ENCODE results near the gene TUBA4A.
A peak's percentile ranks its signal among the peaks of the same experiment; 100 is the strongest.
"Not testable (repeated sequence)": the region's sequence is repeated elsewhere in the genome, so short reads cannot be mapped to it uniquely, and the experiment has no call there.

TUBA4A gene

DNA sequence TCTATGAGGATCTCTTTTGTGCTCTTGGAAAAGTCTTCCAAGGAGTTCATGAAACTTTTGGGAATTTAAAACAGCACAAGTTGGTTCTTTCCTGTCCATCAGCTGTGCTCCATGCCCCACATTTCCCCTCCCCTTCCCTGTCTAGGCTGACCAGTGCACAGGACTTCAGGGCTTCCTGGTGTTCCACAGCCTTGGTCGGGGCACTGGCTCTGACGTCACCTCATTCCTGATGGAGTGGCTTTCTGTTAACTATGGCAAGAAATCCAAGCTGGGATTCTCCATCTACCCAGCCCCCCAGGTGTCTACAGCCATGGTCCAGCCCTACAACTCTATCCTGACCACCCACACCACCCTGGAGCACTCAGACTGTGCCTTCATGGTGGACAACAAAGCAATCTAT is 17.3 kb upstream of the TUBA4A start:
- Histone ChIP-seq H3K27ac (ENCODE audit: low read depth, low read length) (no peak overlapping the region), H3K4me3 (ENCODE audit: low read depth in 1 of 5, low read length in 5 of 5) (no peak overlapping the region), H3K9ac (ENCODE audit: low read length in 5 of 5) (no peak overlapping the region), H3K36me3 (ENCODE audit: control insufficient read depth in 5 of 5, insufficient read depth in 5 of 5, low read length in 5 of 5) (no peaks in the 10 kb centered on the region), H3K4me1 (ENCODE audit: control insufficient read depth in 5 of 5, insufficient read depth in 5 of 5, low read length in 5 of 5) (no peaks in the 10 kb centered on the region), H3K27me3 (ENCODE audit: control insufficient read depth in 5 of 5, insufficient read depth in 4 of 5, low read length in 5 of 5) (peaks cover 0 to 5% (median 2%) of the 10 kb centered on the region in 5 donors), H3K9me3 (ENCODE audit: control insufficient read depth in 5 of 5, low read length in 5 of 5) (no peaks in the 10 kb centered on the region)

DNA sequence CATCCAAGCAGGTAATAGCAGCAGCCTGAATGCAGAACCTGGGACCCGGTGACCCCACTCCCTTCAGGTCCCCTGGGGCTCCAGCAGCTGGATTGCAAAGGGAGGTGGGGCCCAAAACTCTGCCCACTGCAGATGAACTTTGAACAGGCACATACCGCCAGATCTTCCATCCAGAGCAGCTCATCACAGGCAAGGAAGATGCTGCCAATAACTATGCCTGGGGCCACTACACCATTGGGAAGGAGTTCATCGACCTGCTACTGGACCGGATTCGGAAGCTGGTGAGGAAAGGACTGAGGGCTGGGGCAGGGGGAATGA is 16.3 kb upstream of the TUBA4A start:
- Histone ChIP-seq H3K27me3 (ENCODE audit: control insufficient read depth in 5 of 5, insufficient read depth in 4 of 5, low read length in 5 of 5) (peaks cover 0 to 5% (median 2%) of the 10 kb centered on the region in 5 donors), H3K9ac (ENCODE audit: low read length in 5 of 5) (no peak overlapping the region), H3K9me3 (ENCODE audit: control insufficient read depth in 5 of 5, low read length in 5 of 5) (no peaks in the 10 kb centered on the region), H3K27ac (ENCODE audit: low read depth, low read length) (no peak overlapping the region), H3K36me3 (ENCODE audit: control insufficient read depth in 5 of 5, insufficient read depth in 5 of 5, low read length in 5 of 5) (no peaks in the 10 kb centered on the region), H3K4me1 (ENCODE audit: control insufficient read depth in 5 of 5, insufficient read depth in 5 of 5, low read length in 5 of 5) (no peaks in the 10 kb centered on the region), H3K4me3 (ENCODE audit: low read depth in 1 of 5, low read length in 5 of 5) (no peak overlapping the region)

DNA sequence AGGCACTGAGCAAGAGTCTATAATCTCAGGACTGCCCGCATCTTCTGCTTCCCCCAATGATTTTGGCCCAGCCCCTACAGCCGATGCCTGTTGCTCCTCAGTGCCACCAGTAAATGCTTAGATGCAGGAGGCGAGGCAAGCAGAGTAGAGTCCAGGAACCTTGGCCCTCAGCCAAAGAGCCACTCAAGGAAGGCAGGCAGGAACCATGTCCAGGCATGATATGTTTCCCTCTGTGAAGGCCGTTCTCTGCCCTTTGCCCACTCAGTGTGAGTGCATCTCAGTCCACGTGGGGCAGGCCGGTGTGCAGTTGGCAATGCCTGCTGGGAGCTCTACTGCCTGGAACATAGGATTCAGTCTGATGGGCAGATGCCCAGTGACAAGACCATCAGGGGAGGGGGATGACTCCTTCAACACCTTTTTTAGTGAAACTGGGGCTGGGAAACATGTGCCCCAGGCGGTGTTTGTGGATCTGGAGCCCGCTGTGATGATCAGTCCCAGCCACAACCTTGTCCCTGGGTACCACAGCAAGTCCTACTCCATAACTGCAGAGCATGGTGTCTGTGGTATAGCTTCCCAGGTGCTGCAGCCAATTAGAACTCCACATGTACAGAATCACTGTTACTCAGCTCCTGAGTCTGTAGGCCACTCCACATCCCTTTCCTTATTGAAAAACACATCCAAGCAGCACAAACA is 15.8 kb upstream of the TUBA4A start:
- Histone ChIP-seq H3K27ac (ENCODE audit: low read depth, low read length) (no peak overlapping the region), H3K9me3 (ENCODE audit: control insufficient read depth in 5 of 5, low read length in 5 of 5) (no peaks in the 10 kb centered on the region), H3K9ac (ENCODE audit: low read length in 5 of 5) (no peak overlapping the region), H3K36me3 (ENCODE audit: control insufficient read depth in 5 of 5, insufficient read depth in 5 of 5, low read length in 5 of 5) (no peaks in the 10 kb centered on the region), H3K4me3 (ENCODE audit: low read depth in 1 of 5, low read length in 5 of 5) (no peak overlapping the region), H3K4me1 (ENCODE audit: control insufficient read depth in 5 of 5, insufficient read depth in 5 of 5, low read length in 5 of 5) (no peaks in the 10 kb centered on the region), H3K27me3 (ENCODE audit: control insufficient read depth in 5 of 5, insufficient read depth in 4 of 5, low read length in 5 of 5) (peaks cover 0 to 5% (median 2%) of the 10 kb centered on the region in 5 donors)

DNA sequence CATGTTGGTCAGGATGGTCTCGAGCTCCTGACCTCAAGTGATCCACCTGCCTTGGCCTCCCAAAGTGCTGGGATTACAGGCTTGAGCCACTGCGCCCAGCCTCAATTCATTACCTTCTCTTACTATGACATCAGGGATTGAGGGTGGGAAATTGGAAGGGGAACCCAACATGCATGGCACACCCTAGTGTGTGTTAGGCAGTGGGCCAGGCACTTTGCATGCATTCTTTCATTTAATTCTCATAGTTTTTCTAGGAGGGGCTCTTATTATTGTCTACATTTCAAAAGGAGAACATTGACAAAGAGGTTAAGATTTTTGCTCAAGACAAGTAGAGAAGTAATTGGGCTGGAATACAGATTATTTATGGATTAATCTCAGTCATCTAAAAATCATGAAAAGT is 14.6 kb upstream of the TUBA4A start:
- no peak overlapping the region for H3K4me3 ChIP-seq (ENCODE audit: low read depth in 1 of 5, low read length in 5 of 5)
- no peak overlapping the region for H3K9ac ChIP-seq (ENCODE audit: low read length in 5 of 5)
- no peaks in the 10 kb centered on the region for H3K36me3 ChIP-seq (ENCODE audit: control insufficient read depth in 5 of 5, insufficient read depth in 5 of 5, low read length in 5 of 5)
- H3K9me3 ChIP-seq (ENCODE audit: control insufficient read depth in 5 of 5, low read length in 5 of 5): no peaks in the 10 kb centered on the region
- no peaks in the 10 kb centered on the region for H3K4me1 ChIP-seq (ENCODE audit: control insufficient read depth in 5 of 5, insufficient read depth in 5 of 5, low read length in 5 of 5)
- no peak overlapping the region for H3K27ac ChIP-seq (ENCODE audit: low read depth, low read length)
- H3K27me3 ChIP-seq (ENCODE audit: control insufficient read depth in 5 of 5, insufficient read depth in 4 of 5, low read length in 5 of 5): peaks cover 0 to 4% (median 2%) of the 10 kb centered on the region in 5 donors

DNA sequence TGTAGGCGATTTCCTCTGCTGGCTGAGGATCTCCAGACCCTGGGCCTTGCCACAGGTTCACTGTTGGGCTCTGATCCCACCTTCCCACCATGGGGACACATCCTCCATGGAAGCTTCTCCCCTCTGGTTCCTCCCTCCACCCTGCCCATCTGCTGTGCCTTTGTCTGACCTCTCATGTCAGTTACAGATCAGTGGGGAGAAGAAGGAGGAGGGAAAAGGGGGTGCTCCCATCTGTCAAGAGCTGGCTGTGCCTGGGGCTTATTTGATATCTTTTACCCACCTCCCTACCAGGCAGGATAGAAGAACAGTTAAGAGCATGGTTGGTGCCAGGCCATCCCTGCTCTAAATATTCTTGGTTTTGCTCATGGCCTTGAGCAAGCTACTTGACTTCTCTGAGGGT is 13.2 kb upstream of the TUBA4A start:
- Histone ChIP-seq H3K4me3 (ENCODE audit: low read depth in 1 of 5, low read length in 5 of 5) (no peak overlapping the region), H3K36me3 (ENCODE audit: control insufficient read depth in 5 of 5, insufficient read depth in 5 of 5, low read length in 5 of 5) (no peaks in the 10 kb centered on the region), H3K9me3 (ENCODE audit: control insufficient read depth in 5 of 5, low read length in 5 of 5) (no peaks in the 10 kb centered on the region), H3K4me1 (ENCODE audit: control insufficient read depth in 5 of 5, insufficient read depth in 5 of 5, low read length in 5 of 5) (no peaks in the 10 kb centered on the region), H3K9ac (ENCODE audit: low read length in 5 of 5) (no peak overlapping the region), H3K27ac (ENCODE audit: low read depth, low read length) (no peak overlapping the region), H3K27me3 (ENCODE audit: control insufficient read depth in 5 of 5, insufficient read depth in 4 of 5, low read length in 5 of 5) (peaks cover 0 to 4% (median 2%) of the 10 kb centered on the region in 5 donors)

DNA sequence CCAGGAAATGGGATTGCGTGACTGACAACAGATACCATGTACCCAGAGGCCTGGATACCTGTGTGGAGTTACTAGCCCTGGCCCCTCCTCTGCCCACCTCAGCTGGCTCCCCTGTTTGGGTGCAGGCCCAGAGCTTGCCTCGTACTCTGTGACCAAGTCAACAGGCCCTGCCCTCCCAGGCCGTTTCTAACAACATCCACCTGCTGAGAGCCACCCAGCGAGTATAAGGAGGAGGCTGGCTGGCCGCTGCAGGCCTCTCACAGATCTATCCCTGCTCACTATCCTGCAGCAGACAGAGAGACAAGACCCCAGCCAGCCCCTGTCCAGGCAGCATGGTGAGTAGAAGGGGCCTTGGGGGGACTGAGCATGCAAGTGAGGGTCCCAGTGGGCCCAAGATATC is 12.5 kb upstream of the TUBA4A start:
- H3K4me1 ChIP-seq (ENCODE audit: control insufficient read depth in 5 of 5, insufficient read depth in 5 of 5, low read length in 5 of 5): no peaks in the 10 kb centered on the region
- no peak overlapping the region for H3K27ac ChIP-seq (ENCODE audit: low read depth, low read length)
- peaks cover 3 to 8% (median 4%) of the 10 kb centered on the region in 5 donors for H3K27me3 ChIP-seq (ENCODE audit: control insufficient read depth in 5 of 5, insufficient read depth in 4 of 5, low read length in 5 of 5)
- no peak overlapping the region for H3K4me3 ChIP-seq (ENCODE audit: low read depth in 1 of 5, low read length in 5 of 5)
- H3K36me3 ChIP-seq (ENCODE audit: control insufficient read depth in 5 of 5, insufficient read depth in 5 of 5, low read length in 5 of 5): no peaks in the 10 kb centered on the region
- H3K9me3 ChIP-seq (ENCODE audit: control insufficient read depth in 5 of 5, low read length in 5 of 5): no peaks in the 10 kb centered on the region
- H3K9ac ChIP-seq (ENCODE audit: low read length in 5 of 5): no peak overlapping the region

DNA sequence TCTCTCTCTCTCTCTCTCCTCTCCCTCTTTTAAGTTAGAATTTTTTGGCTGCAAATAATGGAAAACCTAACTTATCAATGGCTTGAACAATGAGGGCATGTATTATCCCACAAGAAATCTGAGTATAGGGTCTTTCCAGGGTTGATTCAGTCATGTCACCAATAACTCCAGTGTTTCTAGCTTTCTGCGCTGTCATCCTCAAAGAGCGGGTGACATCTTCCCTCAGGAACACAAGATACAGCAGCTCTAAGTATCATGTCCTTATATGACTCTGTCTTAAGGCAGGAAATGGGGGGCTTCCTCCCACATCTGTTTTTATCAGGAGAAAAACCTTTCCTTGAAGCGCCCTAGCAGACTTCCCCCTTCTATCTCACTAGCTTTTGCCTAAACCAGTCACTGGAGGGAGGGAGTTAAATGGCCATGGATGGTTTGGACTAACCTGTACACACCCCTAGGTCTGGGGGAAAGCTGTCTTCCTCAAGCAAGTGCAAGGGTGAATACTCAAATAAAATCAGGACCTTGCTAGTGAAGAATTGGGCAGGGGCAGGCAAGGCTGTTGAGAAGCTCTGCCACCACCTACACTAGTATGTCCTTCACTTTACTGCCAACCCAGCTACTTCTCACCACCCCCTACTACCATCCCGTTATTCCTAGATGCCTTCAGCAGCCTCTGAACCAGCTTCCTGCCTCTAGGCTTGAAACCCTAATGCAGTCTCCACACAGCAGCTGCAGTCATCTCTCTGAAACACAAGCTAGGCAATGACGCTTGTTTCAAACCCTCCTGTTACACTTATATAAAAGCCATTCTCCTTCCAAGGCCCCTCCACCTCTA is 7.5 kb upstream of the TUBA4A start:
- H3K9me3 ChIP-seq (ENCODE audit: control insufficient read depth in 5 of 5, low read length in 5 of 5): no peaks in the 10 kb centered on the region
- peaks cover 4 to 18% (median 15%) of the 10 kb centered on the region in 5 donors for H3K27me3 ChIP-seq (ENCODE audit: control insufficient read depth in 5 of 5, insufficient read depth in 4 of 5, low read length in 5 of 5)
- H3K27ac ChIP-seq (ENCODE audit: low read depth, low read length): no peak overlapping the region
- no peaks in the 10 kb centered on the region for H3K4me1 ChIP-seq (ENCODE audit: control insufficient read depth in 5 of 5, insufficient read depth in 5 of 5, low read length in 5 of 5)
- H3K4me3 ChIP-seq (ENCODE audit: low read depth in 1 of 5, low read length in 5 of 5): no peak overlapping the region
- H3K9ac ChIP-seq (ENCODE audit: low read length in 5 of 5): no peak overlapping the region
- H3K36me3 ChIP-seq (ENCODE audit: control insufficient read depth in 5 of 5, insufficient read depth in 5 of 5, low read length in 5 of 5): no peaks in the 10 kb centered on the region

DNA sequence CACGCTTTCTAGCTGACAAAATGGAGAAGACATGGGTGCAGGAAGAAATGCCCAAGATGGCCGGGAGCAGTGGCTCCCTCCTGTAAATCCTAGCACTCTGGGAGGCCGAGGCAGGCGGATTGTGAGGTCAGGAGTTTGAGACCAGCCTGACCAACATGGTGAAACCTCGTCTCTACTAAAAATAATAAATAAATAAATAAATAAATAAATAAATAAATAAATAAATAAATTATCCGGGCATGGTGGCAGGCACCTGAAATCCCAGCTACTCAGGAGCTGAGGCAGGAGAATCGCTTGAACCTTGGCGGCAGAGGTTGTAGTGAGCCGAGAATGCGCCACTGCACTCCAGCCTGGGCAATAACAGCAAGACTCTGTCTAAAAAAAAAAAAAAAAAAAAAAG is 5.2 kb upstream of the TUBA4A start:
- not testable (repeated sequence) for H3K27ac ChIP-seq (ENCODE audit: low read depth, low read length); H3K4me3 ChIP-seq (ENCODE audit: low read depth in 1 of 5, low read length in 5 of 5); H3K36me3 ChIP-seq (ENCODE audit: control insufficient read depth in 5 of 5, insufficient read depth in 5 of 5, low read length in 5 of 5); H3K9ac ChIP-seq (ENCODE audit: low read length in 5 of 5); H3K9me3 ChIP-seq (ENCODE audit: control insufficient read depth in 5 of 5, low read length in 5 of 5)
- Histone ChIP-seq H3K27me3 (ENCODE audit: control insufficient read depth in 5 of 5, insufficient read depth in 4 of 5, low read length in 5 of 5) (peaks cover 12 to 34% (median 30%) of the 10 kb centered on the region in 5 donors), H3K4me1 (ENCODE audit: control insufficient read depth in 5 of 5, insufficient read depth in 5 of 5, low read length in 5 of 5) (peaks cover 0 to 12% (median 9%) of the 10 kb centered on the region in 5 donors)

DNA sequence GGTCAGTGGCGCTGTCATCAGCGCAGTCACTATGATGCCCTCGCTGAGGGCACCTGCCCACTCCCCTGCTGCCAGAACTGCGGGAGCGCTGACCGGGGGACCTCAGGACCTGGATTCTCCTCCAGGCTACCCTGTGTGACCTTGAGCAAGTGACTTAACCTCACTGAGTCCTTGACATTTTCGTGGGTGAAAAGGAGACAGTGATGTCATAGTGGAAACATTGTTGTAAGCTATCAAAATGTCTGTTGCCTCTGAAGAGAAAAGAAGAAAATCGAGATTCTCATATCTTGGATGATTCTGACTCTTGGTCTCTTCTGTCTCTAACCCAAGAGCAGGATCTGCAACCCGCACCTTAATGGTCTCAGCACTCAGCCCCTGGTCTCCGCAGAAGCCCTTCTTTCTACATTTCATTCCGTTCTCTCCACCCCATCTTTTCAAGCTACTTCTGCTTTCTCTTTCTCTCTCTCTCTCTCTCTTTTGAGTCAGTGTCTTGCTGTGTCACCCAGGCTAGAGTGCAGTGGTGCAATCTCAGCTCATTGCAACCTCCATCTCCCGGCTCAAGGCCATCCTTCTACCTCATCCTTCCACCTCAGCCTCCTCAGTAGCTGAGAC is 978 bp upstream of the TUBA4A start:
- Histone ChIP-seq H3K27ac (ENCODE audit: low read depth, low read length) (no peak overlapping the region), H3K9ac (ENCODE audit: low read length in 5 of 5) (peak overlapping the region in 4 of 5 donors; percentile 20 to 69 (median 58)), H3K36me3 (ENCODE audit: control insufficient read depth in 5 of 5, insufficient read depth in 5 of 5, low read length in 5 of 5) (peaks cover 0 to 9% (median 0%) of the 10 kb centered on the region in 5 donors), H3K27me3 (ENCODE audit: control insufficient read depth in 5 of 5, insufficient read depth in 4 of 5, low read length in 5 of 5) (peaks cover 8 to 41% (median 36%) of the 10 kb centered on the region in 5 donors), H3K9me3 (ENCODE audit: control insufficient read depth in 5 of 5, low read length in 5 of 5) (no peaks in the 10 kb centered on the region), H3K4me3 (ENCODE audit: low read depth in 1 of 5, low read length in 5 of 5) (peak overlapping the region; percentile 26 to 82 (median 69)), H3K4me1 (ENCODE audit: control insufficient read depth in 5 of 5, insufficient read depth in 5 of 5, low read length in 5 of 5) (peaks cover 2 to 42% (median 32%) of the 10 kb centered on the region in 5 donors)

Measured in subcutaneous abdominal adipose tissue (tissue), 5 donors.